Liver (tissue), 9 donors: ENCODE measurements around the gene PPP3CB. TPM values are rescaled to one million over a fixed set of nuclear protein-coding genes. Genes with fewer than 3 reads are reported as not detected.

Experiments used
- DNase-seq: peaks from one replicate; pipeline ENCODE4 v3.0.0-alpha.2; 2017; ENCODE audit warnings: low spot score
- H3K27ac ChIP-seq, 2 donors: one replicate each; pipeline ENCODE4 v1.7.0; 2013; ENCODE audit warnings: inconsistent platforms in 2 of 2, low read length in 2 of 2, control low read depth in 1 of 2, low read depth in 1 of 2, mild to moderate bottlenecking in 1 of 2
- H3K27me3 ChIP-seq, 4 donors: one replicate each; pipeline versions ENCODE4 v1.6.1 to v1.7.0; 2013; ENCODE audit warnings: low read length in 3 of 4, inconsistent platforms in 1 of 4, mild to moderate bottlenecking in 1 of 4, moderate library complexity in 1 of 4; ENCODE audit not compliant: control insufficient read depth in 4 of 4, insufficient read depth in 4 of 4
- H3K36me3 ChIP-seq, 4 donors: one replicate each; pipeline versions ENCODE4 v1.6.1 to v1.7.0; 2013; ENCODE audit warnings: low read length in 3 of 4, mild to moderate bottlenecking in 3 of 4, low read depth in 1 of 4, moderate library complexity in 1 of 4; ENCODE audit not compliant: control insufficient read depth in 4 of 4, insufficient read depth in 3 of 4
- H3K4me1 ChIP-seq, 4 donors: one replicate each; pipeline versions ENCODE4 v1.6.1 to v1.7.0; 2013; ENCODE audit warnings: low read length in 3 of 4, mild to moderate bottlenecking in 3 of 4, moderate library complexity in 1 of 4; ENCODE audit not compliant: control insufficient read depth in 4 of 4, insufficient read depth in 4 of 4
- H3K4me3 ChIP-seq, 3 donors: one replicate each; pipeline versions ENCODE4 v1.6.1 to v1.7.0; 2013; ENCODE audit warnings: low read length in 3 of 3, control low read depth in 1 of 3, low read depth in 1 of 3, mild to moderate bottlenecking in 1 of 3
- H3K9ac ChIP-seq, 2 donors: one replicate each; pipeline ENCODE4 v1.7.0; 2013; ENCODE audit warnings: low read length in 2 of 2, mild to moderate bottlenecking in 2 of 2, moderate library complexity in 2 of 2, control low read depth in 1 of 2, low read depth in 1 of 2
- H3K9me3 ChIP-seq, 4 donors: one replicate each; pipeline versions ENCODE4 v1.6.1 to v1.7.0; 2013; ENCODE audit warnings: low read length in 3 of 4; ENCODE audit not compliant: control insufficient read depth in 4 of 4
- ATF3 ChIP-seq: IDR thresholded peaks from 2 replicates; pipeline ENCODE4 v1.6.1; 2016; ENCODE audit warnings: antibody characterized with exemption
- CTCF ChIP-seq: fragments of 150-350 bp; IDR thresholded peaks from 2 replicates; pipeline ENCODE4 v1.5.1; 2017; ENCODE audit warnings: improper control_type of control experiment, low read depth, low read length; ENCODE audit not compliant: missing input control
- EGR1 ChIP-seq, 2 donors: IDR thresholded peaks; 2 replicates each; pipeline ENCODE4 v1.6.1; 2016 to 2018; ENCODE audit warnings: antibody characterized with exemption in 2 of 2, low read depth in 2 of 2
- FOXA1 ChIP-seq: IDR thresholded peaks from 2 replicates; pipeline ENCODE4 v1.6.1; 2016; ENCODE audit warnings: antibody characterized with exemption
- FOXA2 ChIP-seq: IDR thresholded peaks from 2 replicates; pipeline ENCODE4 v1.6.1; 2016; ENCODE audit warnings: antibody characterized with exemption
- GABPA ChIP-seq, 2 donors: IDR thresholded peaks in 1 of 2; conservative IDR thresholded peaks in 1 of 2; 2 replicates each; pipeline ENCODE4 v1.6.1; 2016; ENCODE audit warnings: antibody characterized with exemption in 2 of 2, mild to moderate bottlenecking in 1 of 2, moderate library complexity in 1 of 2
- HNF4A ChIP-seq, 2 donors: conservative IDR thresholded peaks; 2 replicates each; pipeline ENCODE4 v1.6.1; 2016; ENCODE audit warnings: antibody characterized with exemption in 2 of 2, mild to moderate bottlenecking in 2 of 2
- HNF4G ChIP-seq: IDR thresholded peaks from 2 replicates; pipeline ENCODE4 v1.6.1; 2016; ENCODE audit warnings: antibody characterized with exemption
- JUND ChIP-seq, 2 donors: IDR thresholded peaks; 2 replicates each; pipeline ENCODE4 v1.6.1; 2016; ENCODE audit warnings: antibody characterized with exemption in 2 of 2
- MAX ChIP-seq: IDR thresholded peaks from 2 replicates; pipeline ENCODE4 v1.6.1; 2016; ENCODE audit warnings: antibody characterized with exemption
- NR2F2 ChIP-seq: IDR thresholded peaks from 2 replicates; pipeline ENCODE4 v1.6.1; 2016; ENCODE audit warnings: antibody characterized with exemption
- RAD21 ChIP-seq, 2 donors: IDR thresholded peaks; 2 replicates each; pipeline ENCODE4 v1.6.1; 2016; ENCODE audit warnings: antibody characterized with exemption in 2 of 2, mild to moderate bottlenecking in 2 of 2
- REST ChIP-seq: IDR thresholded peaks from 2 replicates; pipeline ENCODE4 v1.6.1; 2016; ENCODE audit warnings: antibody characterized with exemption, mild to moderate bottlenecking
- RXRA ChIP-seq, 2 donors: IDR thresholded peaks; 2 replicates each; pipeline ENCODE4 v1.6.1; 2017 to 2018; ENCODE audit warnings: antibody characterized with exemption in 2 of 2, mild to moderate bottlenecking in 1 of 2
- SP1 ChIP-seq: IDR thresholded peaks from 2 replicates; pipeline ENCODE4 v1.6.1; 2018; ENCODE audit warnings: antibody characterized with exemption, mild to moderate bottlenecking
- TAF1 ChIP-seq: conservative IDR thresholded peaks from 2 replicates; pipeline ENCODE4 v1.6.1; 2016; ENCODE audit warnings: antibody characterized with exemption, mild to moderate bottlenecking
- YY1 ChIP-seq: IDR thresholded peaks from 2 replicates; pipeline ENCODE4 v1.6.1; 2016; ENCODE audit warnings: antibody characterized with exemption, mild to moderate bottlenecking
- ZBTB33 ChIP-seq: IDR thresholded peaks from 2 replicates; pipeline ENCODE4 v1.6.1; 2016; ENCODE audit warnings: antibody characterized with exemption
- polyA plus RNA-seq, 2 donors: library from polyadenylated mRNA; stranded (reverse) in 1 of 2; unstranded in 1 of 2; fragments of 200-250 nt in 1 of 2; fragments of >200 nt in 1 of 2; fragmentation: Nextera tagmentation in 1 of 2; extraction: Ambion mirVana in 1 of 2; gene quantifications; one replicate each; pipeline versions ENCODE4 v1.2.1 to v1.2.3, GENCODE V29; 2013 to 2015
- total RNA-seq, 2 donors: library from RNA; depleted of rRNA; stranded (reverse); fragments of >200 nt; gene quantifications; one replicate each; pipeline ENCODE4 v1.2.3, GENCODE V29; 2014
- donor health status: healthy.
- donor health status: healthy.
- donor health status: healthy.
- donor health status: healthy.
- donor health status: healthy.

Gene PPP3CB
- total and polyA plus RNA-seq, 4 donors = 5.7 to 22.4 (median 11.4) TPM

GRCh38 chr10:73433538-73433867 is 62.3 kb downstream of the PPP3CB start, which contains the start of gene MSS51:
MSS51 (minus strand) TSS chr10:73433561; CDS start chr10:73428284, 5,277 bp downstream.
- Histone ChIP-seq H3K9ac (no peak within 1 kb of the TSS), H3K4me3 (no peak within 1 kb of the TSS), H3K27me3 (no peaks in the 10 kb centered on the region), H3K9me3 (no peaks in the 10 kb centered on the region), H3K27ac (no peak within 1 kb of the TSS), H3K4me1 (no peaks in the 10 kb centered on the region), H3K36me3 (peaks cover 1 to 11% (median 8%) of the 10 kb centered on the region in 4 donors)
- DNase-seq = no peak
- TF ChIP-seq NR2F2 = no peak
- no peak for TF ChIP-seq ZBTB33
- TF ChIP-seq REST = no peak
- no peak for TF ChIP-seq TAF1
- no peak for TF ChIP-seq RAD21 (IDR thresholded peaks at IDR 0.05)
- no peak for TF ChIP-seq EGR1 (IDR thresholded peaks at IDR 0.05; ENCODE audit: low read depth in 2 of 2)
- no peak for TF ChIP-seq ATF3
- no peak for TF ChIP-seq SP1
- no peak for TF ChIP-seq FOXA2
- TF ChIP-seq CTCF = no peak
- no peak for TF ChIP-seq HNF4G
- TF ChIP-seq JUND (IDR thresholded peaks at IDR 0.05) = no peak
- no peak for TF ChIP-seq GABPA (IDR thresholded peaks at IDR 0.05 in 1 of 2, conservative IDR thresholded peaks at IDR 0.05 in 1 of 2)
- TF ChIP-seq MAX = no peak
- no peak for TF ChIP-seq HNF4A (conservative IDR thresholded peaks at IDR 0.05)
- TF ChIP-seq FOXA1 = no peak
- no peak for TF ChIP-seq RXRA (IDR thresholded peaks at IDR 0.05)
- no peak for TF ChIP-seq YY1
